ENCODE data around the gene RANBP10. TPM values are rescaled to one million over a fixed set of nuclear protein-coding genes. Genes with fewer than 3 reads are reported as not detected.

RANBP10 gene
- total RNA-seq, 1 experiment from 2014 or later = 15.6 TPM

DNA sequence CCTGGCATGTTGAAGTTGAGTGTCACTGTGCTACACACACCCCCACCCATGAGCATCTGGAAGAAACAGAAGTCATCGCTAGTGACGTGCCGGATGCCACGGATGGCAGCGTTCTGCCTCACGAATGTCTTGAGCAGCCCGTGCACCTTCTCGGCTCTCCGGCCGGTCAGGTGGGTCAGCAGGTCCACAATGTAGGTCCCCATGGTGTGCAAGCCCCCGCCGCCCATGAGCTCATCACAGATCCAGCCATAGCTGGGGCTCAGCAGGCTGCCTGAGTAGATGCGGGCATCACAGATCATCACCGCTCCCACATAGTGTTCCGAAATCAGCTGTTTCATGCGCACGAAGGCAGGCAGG lies 130.8 kb downstream of the RANBP10 start:
- Histone ChIP-seq H3K27ac (ENCODE audit: insufficient read length, low read depth, low read length) (no peak overlapping the region), H3K14ac (ENCODE audit: insufficient read depth, low read length) (no peak overlapping the region), H2AFZ (ENCODE audit: low read length) (no peak overlapping the region), H3K56ac (ENCODE audit: insufficient read length, low read depth, low read length) (no peak overlapping the region), H2BK120ac (ENCODE audit: low read depth, low read length, poor library complexity, severe bottlenecking) (no peak overlapping the region), H2BK20ac (ENCODE audit: low read depth, low read length, poor library complexity, severe bottlenecking) (no peak overlapping the region), H4K91ac (ENCODE audit: insufficient read length, low read depth, low read length) (no peak overlapping the region), H4K20me1 (ENCODE audit: control insufficient read depth, insufficient read depth, insufficient read length) (peaks cover 3% of the 10 kb centered on the region), H3T11ph (ENCODE audit: low read length) (no peak overlapping the region), H3K4me2 (ENCODE audit: insufficient read depth, insufficient read length, low read length) (no peak overlapping the region), H3K27me3 (ENCODE audit: insufficient read depth, low read length) (no peaks in the 10 kb centered on the region), H3K18ac (ENCODE audit: insufficient read length, low read depth, low read length) (no peak overlapping the region), H2AK5ac (ENCODE audit: insufficient read length, low read length) (no peak overlapping the region), H3K9me3 (ENCODE audit: control insufficient read depth, low read depth, low read length) (no peaks in the 10 kb centered on the region), H3K79me1 (ENCODE audit: insufficient read depth, low read depth, low read length, poor library complexity, severe bottlenecking) (no peaks in the 10 kb centered on the region), H3K23me2 (ENCODE audit: insufficient read length, low read depth, low read length, poor library complexity, severe bottlenecking) (no peaks in the 10 kb centered on the region), H2BK15ac (ENCODE audit: low read depth, low read length) (no peak overlapping the region), H3K4ac (ENCODE audit: low read depth, low read length) (no peak overlapping the region), H3K9ac (ENCODE audit: extremely low read depth, insufficient read length, low read length) (no peak overlapping the region), H3K79me2 (ENCODE audit: insufficient read depth, low read length) (no peaks in the 10 kb centered on the region), H3K4me1 (ENCODE audit: insufficient read depth, low read length) (no peaks in the 10 kb centered on the region), H4K5ac (ENCODE audit: insufficient read length, low read depth, low read length) (no peak overlapping the region), H4K8ac (replicated peaks; ENCODE audit: insufficient read length, low read depth, low read length) (no peak overlapping the region), H2BK12ac (ENCODE audit: insufficient read length, low read depth, low read length) (no peak overlapping the region), H2BK5ac (ENCODE audit: insufficient read length, low read length) (no peak overlapping the region), H3K23ac (ENCODE audit: insufficient read length, low read depth, low read length) (no peak overlapping the region)
- H3K27ac Mint-ChIP-seq = peak overlapping the region in 2 of 3 experiments; percentile 40 to 77; a peak in 1 of 7 replicates
- H3K4me1 Mint-ChIP-seq = 0 out of 4 replicates have a peak, but pooled peaks cover 0 to 2% of the 10 kb centered on the region in 2 experiments
- no peak for DNase-seq
- WGBS (ENCODE audit: extremely low coverage, insufficient read length, low lambda C conversion rate) = no CpG with 5 or more reads among the region's 17 CpGs
- H3K4me3 Mint-ChIP-seq = no peak overlapping the region
- H3K9me3 Mint-ChIP-seq = no peaks in the 10 kb centered on the region
- TF ChIP-seq, protein P1, sequence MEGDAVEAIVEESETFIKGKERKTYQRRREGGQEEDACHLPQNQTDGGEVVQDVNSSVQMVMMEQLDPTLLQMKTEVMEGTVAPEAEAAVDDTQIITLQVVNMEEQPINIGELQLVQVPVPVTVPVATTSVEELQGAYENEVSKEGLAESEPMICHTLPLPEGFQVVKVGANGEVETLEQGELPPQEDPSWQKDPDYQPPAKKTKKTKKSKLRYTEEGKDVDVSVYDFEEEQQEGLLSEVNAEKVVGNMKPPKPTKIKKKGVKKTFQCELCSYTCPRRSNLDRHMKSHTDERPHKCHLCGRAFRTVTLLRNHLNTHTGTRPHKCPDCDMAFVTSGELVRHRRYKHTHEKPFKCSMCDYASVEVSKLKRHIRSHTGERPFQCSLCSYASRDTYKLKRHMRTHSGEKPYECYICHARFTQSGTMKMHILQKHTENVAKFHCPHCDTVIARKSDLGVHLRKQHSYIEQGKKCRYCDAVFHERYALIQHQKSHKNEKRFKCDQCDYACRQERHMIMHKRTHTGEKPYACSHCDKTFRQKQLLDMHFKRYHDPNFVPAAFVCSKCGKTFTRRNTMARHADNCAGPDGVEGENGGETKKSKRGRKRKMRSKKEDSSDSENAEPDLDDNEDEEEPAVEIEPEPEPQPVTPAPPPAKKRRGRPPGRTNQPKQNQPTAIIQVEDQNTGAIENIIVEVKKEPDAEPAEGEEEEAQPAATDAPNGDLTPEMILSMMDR (conservative IDR thresholded peaks at IDR 0.05) = no peak
- no peaks in the 10 kb centered on the region for H3K27me3 Mint-ChIP-seq (ENCODE audit: low read depth)
- H3K36me3 Mint-ChIP-seq (ENCODE audit: insufficient read depth in 1 of 3, low read depth in 3 of 3) = peaks cover 0 to 10% (median 4%) of the 10 kb centered on the region in 3 experiments; a peak in 4 of 7 replicates
